HG02884 (cell line): Measurements from ENCODE around the gene SLC28A2.
A peak's percentile ranks its signal among the peaks of the same experiment; 100 is the strongest.
"Not testable (repeated sequence)": the region's sequence is repeated elsewhere in the genome, so short reads cannot be mapped to it uniquely, and the experiment has no call there.

Source experiments
- ATAC-seq: cut with Tn5 transposase; IDR thresholded peaks from one replicate; pipeline ENCODE4 v1.9.1; 2021; ENCODE audit warnings: mild to moderate bottlenecking, moderate library complexity; ENCODE audit not compliant: unreplicated experiment

Gene SLC28A2

GRCh38 chr15:45262906-45263461 lies 10.9 kb downstream of the SLC28A2 start:
- no peak for ATAC-seq

GRCh38 chr15:45263854-45264253 lies 11.8 kb downstream of the SLC28A2 start:
- no peak for ATAC-seq

GRCh38 chr15:45265506-45265905 lies 13.5 kb downstream of the SLC28A2 start:
- no peak for ATAC-seq

- no peak for ATAC-seq
Measured at GRCh38 chr15:45268135-45268534, 16.1 kb downstream of the SLC28A2 start.

- ATAC-seq = no peak
Measured at GRCh38 chr15:45274636-45275380, 22.8 kb downstream of the SLC28A2 start.

GRCh38 chr15:45276831-45277230 lies 24.8 kb downstream of the SLC28A2 start:
- no peak for ATAC-seq

GRCh38 chr15:45279024-45279698 lies 27.1 kb downstream of the SLC28A2 start:
- peak; percentile 99 for ATAC-seq

- ATAC-seq = no peak
Measured at GRCh38 chr15:45285413-45285812, 33.4 kb downstream of the SLC28A2 start.

GRCh38 chr15:45287390-45287956 lies 35.4 kb downstream of the SLC28A2 start:
- no peak for ATAC-seq

- no peak for ATAC-seq
Measured at GRCh38 chr15:45288947-45289346, 36.9 kb downstream of the SLC28A2 start.

GRCh38 chr15:45291822-45292582 lies 40.0 kb downstream of the SLC28A2 start:
- ATAC-seq = no peak

GRCh38 chr15:45293326-45293725 lies 41.3 kb downstream of the SLC28A2 start:
- ATAC-seq = not testable (repeated sequence)

- ATAC-seq = not testable (repeated sequence)
Measured at GRCh38 chr15:45298964-45299378, 46.9 kb downstream of the SLC28A2 start.

GRCh38 chr15:45304711-45305110 lies 52.7 kb downstream of the SLC28A2 start:
- ATAC-seq = no peak

- no peak for ATAC-seq
Measured at GRCh38 chr15:45306105-45306504, 54.1 kb downstream of the SLC28A2 start.

GRCh38 chr15:45307230-45307924 lies 55.3 kb downstream of the SLC28A2 start:
- no peak for ATAC-seq

- not testable (repeated sequence) for ATAC-seq
Measured at GRCh38 chr15:45314117-45314516, 62.1 kb downstream of the SLC28A2 start.

GRCh38 chr15:45314960-45315359 lies 62.9 kb downstream of the SLC28A2 start:
- no peak for ATAC-seq

- ATAC-seq = no peak
Measured at GRCh38 chr15:45319472-45320214, 67.6 kb downstream of the SLC28A2 start.
